Neuronal stem cell (in vitro differentiated cells): ENCODE measurements around the gene TNF.
A peak's percentile ranks its signal among the peaks of the same experiment; 100 is the strongest.

Source experiments
- DNase-seq: peaks from one replicate; pipeline ENCODE4 v3.0.0-alpha.2; 2013; ENCODE audit warnings: low spot score
- H2AFZ ChIP-seq: one replicate; pipeline ENCODE4 v1.6.1; 2013; ENCODE audit warnings: mild to moderate bottlenecking, low read length, inconsistent platforms
- H2AK5ac ChIP-seq: 2 replicates; pipeline ENCODE4 v1.6.1; 2013; ENCODE audit warnings: low read depth, mild to moderate bottlenecking, inconsistent platforms, low read length, moderate library complexity, mixed read lengths
- H2BK120ac ChIP-seq: 2 replicates; pipeline ENCODE4 v1.6.1; 2013; ENCODE audit warnings: low read depth, mild to moderate bottlenecking, inconsistent platforms, low read length, moderate library complexity, mixed read lengths
- H2BK12ac ChIP-seq: one replicate; pipeline ENCODE4 v1.6.1; 2013; ENCODE audit warnings: low read length, inconsistent platforms
- H2BK15ac ChIP-seq: 2 replicates; pipeline ENCODE4 v1.6.1; 2013; ENCODE audit warnings: mild to moderate bottlenecking, low read length, inconsistent platforms, mixed read lengths
- H2BK5ac ChIP-seq: one replicate; pipeline ENCODE4 v1.6.1; 2013; ENCODE audit warnings: inconsistent platforms, mild to moderate bottlenecking, low read length, moderate library complexity
- H3K14ac ChIP-seq: one replicate; pipeline ENCODE4 v1.6.1; 2013; ENCODE audit warnings: low read length, inconsistent platforms
- H3K18ac ChIP-seq: 2 replicates; pipeline ENCODE4 v1.6.1; 2013; ENCODE audit warnings: low read length, inconsistent platforms
- H3K23ac ChIP-seq: 2 replicates; pipeline ENCODE4 v1.6.1; 2013; ENCODE audit warnings: low read depth, mild to moderate bottlenecking, mixed read lengths, low read length, inconsistent platforms; ENCODE audit not compliant: poor library complexity
- H3K27ac ChIP-seq: replicated peaks from 3 replicates; pipeline ENCODE4 v1.5.1; 2013; ENCODE audit warnings: low read length, inconsistent platforms
- H3K27me3 ChIP-seq, 3 experiments: 2 replicates each; pipeline ENCODE4 v1.6.1; 2013; ENCODE audit warnings: low read length in 3 of 3, mild to moderate bottlenecking in 2 of 3, inconsistent platforms in 1 of 3, low read depth in 1 of 3, mixed read lengths in 1 of 3, moderate library complexity in 1 of 3; ENCODE audit not compliant: control insufficient read depth in 3 of 3, insufficient read depth in 3 of 3
- H3K36me3 ChIP-seq, 2 donors: replicated peaks in 1 of 2; 2 replicates each; pipeline ENCODE4 v1.6.1; 2013; ENCODE audit warnings: low read length in 2 of 2; ENCODE audit not compliant: control insufficient read depth in 2 of 2, insufficient read depth in 2 of 2
- H3K4ac ChIP-seq: 2 replicates; pipeline ENCODE4 v1.6.1; 2013; ENCODE audit warnings: inconsistent platforms, mild to moderate bottlenecking, low read length, moderate library complexity
- H3K4me1 ChIP-seq, 2 donors: 1 replicate in 1 of 2; 2 replicates in 1 of 2; pipeline ENCODE4 v1.6.1; 2013; ENCODE audit warnings: low read length in 2 of 2, low read depth in 1 of 2; ENCODE audit not compliant: control insufficient read depth in 2 of 2, insufficient read depth in 1 of 2
- H3K4me2 ChIP-seq: one replicate; pipeline ENCODE4 v1.6.1; 2013; ENCODE audit warnings: mild to moderate bottlenecking, low read length, inconsistent platforms; ENCODE audit not compliant: insufficient read depth, poor library complexity, severe bottlenecking
- H3K4me3 ChIP-seq, 2 donors: 2 replicates each; pipeline ENCODE4 v1.5.1; 2013; ENCODE audit warnings: low read length in 2 of 2, mild to moderate bottlenecking in 2 of 2, inconsistent platforms in 1 of 2, moderate library complexity in 1 of 2
- H3K79me1 ChIP-seq: one replicate; pipeline ENCODE4 v1.6.1; 2013; ENCODE audit warnings: low read depth, mild to moderate bottlenecking, inconsistent platforms, low read length, moderate library complexity
- H3K9ac ChIP-seq: one replicate; pipeline ENCODE4 v1.6.1; 2013; ENCODE audit warnings: mild to moderate bottlenecking, low read depth, low read length, inconsistent platforms; ENCODE audit not compliant: poor library complexity
- H3K9me3 ChIP-seq, 2 donors: replicated peaks in 1 of 2; 2 replicates each; pipeline versions ENCODE3 to v1.6.1; 2013; ENCODE audit warnings: low read length in 2 of 2, mild to moderate bottlenecking in 2 of 2, inconsistent platforms in 1 of 2, low read depth in 1 of 2, mixed read lengths in 1 of 2, moderate library complexity in 1 of 2; ENCODE audit not compliant: control insufficient read depth in 2 of 2, insufficient read depth in 1 of 2
- H4K8ac ChIP-seq: one replicate; pipeline ENCODE4 v1.6.1; 2013; ENCODE audit warnings: low read depth, mild to moderate bottlenecking, inconsistent platforms, low read length, moderate library complexity
- H4K91ac ChIP-seq: one replicate; pipeline ENCODE4 v1.6.1; 2013; ENCODE audit warnings: low read length, low read depth, mild to moderate bottlenecking, inconsistent platforms; ENCODE audit not compliant: poor library complexity
- WGBS, 2 donors: extraction: QIAGEN DNeasy Blood & Tissue Kit; methylation state at CpG; one replicate each; pipeline ENCODE4 v1.1.7; 2013; ENCODE audit warnings: missing lambda C conversion rate in 2 of 2, mixed read lengths in 1 of 2; ENCODE audit not compliant: insufficient read length in 2 of 2, insufficient replicate concordance in 1 of 2; ENCODE audit errors: extremely low coverage in 2 of 2; 5-methylcytosine and 5-hydroxymethylcytosine counted together

TNF gene

DNA sequence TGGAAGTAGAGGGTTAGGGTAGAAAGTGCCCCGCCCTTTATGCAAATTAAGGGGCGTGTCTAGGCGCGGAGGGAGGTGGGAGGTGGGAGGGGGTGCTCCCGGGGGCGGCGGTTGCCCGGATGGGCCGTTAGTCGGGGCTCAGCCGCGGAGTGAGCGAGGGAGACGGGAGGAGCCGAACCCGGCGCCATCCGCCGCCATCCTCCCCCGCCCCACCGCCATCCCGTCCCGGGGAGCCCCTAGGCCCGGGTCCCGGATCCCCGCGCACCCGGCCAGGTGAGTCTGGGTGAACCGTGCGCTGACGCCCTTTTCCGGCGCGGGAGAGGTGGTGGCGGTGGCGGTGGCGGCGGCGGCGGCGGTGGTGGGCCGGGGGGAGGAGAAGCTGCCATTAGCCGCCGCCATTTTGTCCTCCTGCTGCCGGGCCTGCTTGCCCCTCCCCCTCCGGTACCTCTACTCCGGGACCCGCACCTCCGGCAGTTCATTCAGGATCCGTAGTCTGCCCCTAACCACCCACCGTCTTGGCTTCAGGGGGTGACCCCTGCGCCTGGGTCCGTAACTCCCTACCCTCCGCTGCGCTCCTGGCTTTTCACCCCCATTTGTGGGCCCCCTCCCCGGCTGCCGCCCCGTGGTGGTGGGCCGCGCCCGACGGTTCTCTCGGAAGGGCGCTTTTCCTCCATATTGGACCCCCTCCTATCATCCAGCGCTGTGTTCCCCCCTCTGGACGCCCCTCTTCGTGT, 45.4 kb downstream of the TNF start, which contains the start of gene PRRC2A:
Gene PRRC2A, plus strand, starts transcription at position 130 of the 734 bp plus-strand sequence. CDS start 2,075 bp downstream, outside the sequence.
- H4K8ac ChIP-seq = peak within 1 kb of the TSS; percentile 96
- H2BK120ac ChIP-seq = peak within 1 kb of the TSS; percentile 57
- DNase-seq = no peak
- H3K9ac ChIP-seq = peak within 1 kb of the TSS; percentile 96
- peak within 1 kb of the TSS; percentile 97 for H3K23ac ChIP-seq
- peak within 1 kb of the TSS; percentile 43 for H2AK5ac ChIP-seq
- H3K27ac ChIP-seq = peak within 1 kb of the TSS; percentile 100
- peak within 1 kb of the TSS; percentile 100 for H3K18ac ChIP-seq
- H2AFZ ChIP-seq = peak within 1 kb of the TSS; percentile 83
- peaks cover 33 to 45% of the 10 kb centered on the region in 2 donors for H3K36me3 ChIP-seq
- no peak within 1 kb of the TSS for H3K14ac ChIP-seq
- H3K27me3 ChIP-seq = no peaks in the 10 kb centered on the region
- no peak within 1 kb of the TSS for H2BK12ac ChIP-seq
- H3K4me2 ChIP-seq = peak within 1 kb of the TSS; percentile 82
- peaks cover 7 to 13% of the 10 kb centered on the region in 2 donors for H3K4me1 ChIP-seq
- H3K4ac ChIP-seq = no peak within 1 kb of the TSS
- peaks cover 5% of the 10 kb centered on the region for H3K79me1 ChIP-seq
- no peak within 1 kb of the TSS for H4K91ac ChIP-seq
- no CpG with 5 or more reads among the region's 67 CpGs for WGBS, 2 donors
- H2BK5ac ChIP-seq = peak within 1 kb of the TSS; percentile 96
- H2BK15ac ChIP-seq = peak within 1 kb of the TSS; percentile 82
- H3K4me3 ChIP-seq = peak within 1 kb of the TSS; percentile 85 to 95
- H3K9me3 ChIP-seq = no peaks in the 10 kb centered on the region

DNA sequence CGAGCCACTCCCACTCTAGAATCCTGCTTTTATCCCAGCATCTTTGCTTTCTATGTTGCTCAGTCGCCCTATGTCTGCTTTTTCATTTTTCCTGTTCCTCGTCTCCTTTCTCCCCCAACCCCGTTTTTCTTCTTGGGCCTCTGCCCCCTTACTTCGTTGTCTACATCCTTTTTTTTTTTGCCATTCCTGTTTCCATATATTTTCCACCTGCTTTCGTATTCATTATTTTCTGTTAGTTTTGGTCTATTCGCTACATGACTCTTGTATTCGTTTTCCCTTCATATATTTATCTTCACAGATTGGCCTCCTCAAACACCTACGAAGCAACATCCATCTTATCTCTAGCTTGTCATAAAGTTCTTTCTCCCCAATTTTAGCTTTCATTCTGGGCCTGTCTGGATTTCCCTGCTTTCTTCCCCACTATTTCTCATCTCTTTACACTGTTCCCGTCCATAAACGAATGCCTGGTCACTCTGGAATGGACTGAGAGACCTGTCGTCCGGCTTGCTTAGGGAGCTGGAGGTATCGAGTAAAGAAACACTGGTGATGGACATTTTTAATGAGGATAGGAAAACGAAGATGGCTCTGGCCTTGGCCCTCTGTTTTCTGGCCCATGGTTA, 46.1 kb downstream of the TNF start:
- H2AFZ ChIP-seq = peak overlapping the region; percentile 81
- peak overlapping the region; percentile 43 for H2AK5ac ChIP-seq
- H2BK12ac ChIP-seq = no peak overlapping the region
- H4K91ac ChIP-seq = no peak overlapping the region
- H3K4ac ChIP-seq = no peak overlapping the region
- H2BK5ac ChIP-seq = peak overlapping the region; percentile 96
- peaks cover 5% of the 10 kb centered on the region for H3K79me1 ChIP-seq
- H2BK15ac ChIP-seq = peak overlapping the region; percentile 69
- H3K14ac ChIP-seq = no peak overlapping the region
- H3K23ac ChIP-seq = no peak overlapping the region
- DNase-seq = no peak
- H3K27ac ChIP-seq = peak overlapping the region; percentile 94
- peak overlapping the region; percentile 82 for H3K4me2 ChIP-seq
- H3K4me1 ChIP-seq = peaks cover 5 to 11% of the 10 kb centered on the region in 2 donors
- no peaks in the 10 kb centered on the region for H3K27me3 ChIP-seq
- WGBS, 2 donors = no CpG with 5 or more reads among the region's 15 CpGs
- peak overlapping the region; percentile 85 to 95 for H3K4me3 ChIP-seq
- peak overlapping the region; percentile 98 for H3K18ac ChIP-seq
- no peaks in the 10 kb centered on the region for H3K9me3 ChIP-seq
- peak overlapping the region; percentile 95 for H3K9ac ChIP-seq
- no peak overlapping the region for H4K8ac ChIP-seq
- no peak overlapping the region for H2BK120ac ChIP-seq
- H3K36me3 ChIP-seq = peaks cover 40 to 51% of the 10 kb centered on the region in 2 donors

DNA sequence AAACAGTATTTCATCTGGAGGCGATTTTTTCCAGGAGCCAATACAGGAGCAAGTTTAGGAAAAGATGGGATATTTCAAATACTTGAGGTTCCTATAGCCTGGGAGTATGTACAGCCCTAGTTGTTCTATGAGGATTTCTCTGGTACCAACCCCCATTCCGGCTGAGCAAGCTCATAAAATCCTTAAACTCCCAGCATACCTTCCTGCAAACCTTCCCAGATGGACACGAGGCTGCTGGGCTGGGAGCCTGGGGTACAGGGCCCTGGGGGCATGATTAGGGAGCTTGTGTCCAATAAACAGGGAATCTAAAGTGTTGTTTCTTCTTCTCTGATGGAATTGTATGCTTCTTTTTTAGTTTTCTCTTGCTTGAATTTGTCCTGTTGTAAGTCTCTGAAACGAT, 46.6 kb downstream of the TNF start:
- Histone ChIP-seq H3K27me3 (no peaks in the 10 kb centered on the region), H3K27ac (no peak overlapping the region), H3K14ac (no peak overlapping the region), H3K4me2 (peak overlapping the region; percentile 82), H3K9ac (no peak overlapping the region), H3K9me3 (no peaks in the 10 kb centered on the region), H3K4me3 (peak overlapping the region; percentile 85 to 95), H2BK5ac (no peak overlapping the region), H3K4ac (no peak overlapping the region), H2AFZ (no peak overlapping the region), H3K18ac (no peak overlapping the region), H4K8ac (no peak overlapping the region), H3K4me1 (peaks cover 5 to 11% of the 10 kb centered on the region in 2 donors), H3K36me3 (peaks cover 45 to 57% of the 10 kb centered on the region in 2 donors), H4K91ac (no peak overlapping the region), H3K23ac (no peak overlapping the region), H2AK5ac (no peak overlapping the region), H2BK15ac (no peak overlapping the region), H2BK120ac (no peak overlapping the region), H2BK12ac (no peak overlapping the region), H3K79me1 (peaks cover 5% of the 10 kb centered on the region)
- no peak for DNase-seq
- no CpG with 5 or more reads among the region's 4 CpGs for WGBS, 2 donors

DNA sequence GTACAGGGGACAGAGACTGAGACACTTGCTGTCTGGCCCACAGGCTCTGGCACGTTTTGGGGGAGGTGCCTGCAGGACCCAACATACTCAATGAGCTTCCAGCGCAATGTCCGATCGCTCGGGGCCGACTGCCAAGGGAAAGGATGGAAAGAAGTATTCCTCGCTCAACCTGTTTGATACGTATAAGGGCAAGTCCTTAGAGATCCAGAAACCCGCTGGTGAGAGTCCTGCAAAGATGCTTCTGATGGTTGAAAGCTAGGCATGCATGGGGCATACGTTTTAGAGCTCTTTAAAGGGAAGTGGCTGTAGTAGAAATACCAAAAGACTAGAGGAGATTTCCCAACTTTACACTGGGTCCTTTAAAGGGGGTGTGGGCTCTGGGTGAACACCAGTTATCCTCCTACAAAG, 47.3 kb downstream of the TNF start:
- Histone ChIP-seq H4K91ac (no peak overlapping the region), H3K23ac (no peak overlapping the region), H3K9me3 (no peaks in the 10 kb centered on the region), H2BK15ac (no peak overlapping the region), H3K4me2 (peak overlapping the region; percentile 28), H3K18ac (no peak overlapping the region), H3K4me1 (peaks cover 5 to 11% of the 10 kb centered on the region in 2 donors), H2BK5ac (no peak overlapping the region), H2BK120ac (no peak overlapping the region), H2AFZ (no peak overlapping the region), H3K4ac (no peak overlapping the region), H2AK5ac (no peak overlapping the region), H3K4me3 (peak overlapping the region in 1 of 2 donors; percentile 85), H3K36me3 (peaks cover 52 to 64% of the 10 kb centered on the region in 2 donors), H3K27ac (no peak overlapping the region), H3K14ac (no peak overlapping the region), H2BK12ac (no peak overlapping the region), H4K8ac (no peak overlapping the region), H3K9ac (no peak overlapping the region), H3K27me3 (no peaks in the 10 kb centered on the region), H3K79me1 (peaks cover 5% of the 10 kb centered on the region)
- no CpG with 5 or more reads among the region's 10 CpGs for WGBS, 2 donors
- DNase-seq = no peak
